Uterus (tissue), 4 donors: ENCODE results near the gene BCAS3. TPM values are rescaled to one million over a fixed set of nuclear protein-coding genes. Genes with fewer than 3 reads are reported as not detected.

Source experiments
- DNase-seq, 2 donors: peaks; one replicate each; pipeline ENCODE4 v3.0.0-alpha.2; 2019 to 2020
- H3K27ac ChIP-seq, 2 donors: fragments of 200-600 bp; sonication (generic); 1 replicate in 1 of 2; 2 replicates in 1 of 2; pipeline ENCODE4 v1.5.1; 2016 to 2018
- H3K27me3 ChIP-seq, 2 donors: fragments of 200-600 bp; sonication (generic); one replicate each; pipeline ENCODE4 v1.5.1; 2018 to 2019; ENCODE audit warnings: control low read depth in 1 of 2
- H3K36me3 ChIP-seq, 2 donors: fragments of 200-600 bp; sonication (generic); one replicate each; pipeline ENCODE4 v1.5.1; 2019; ENCODE audit warnings: control low read depth in 1 of 2
- H3K4me1 ChIP-seq, 2 donors: fragments of 200-600 bp; sonication (generic); one replicate each; pipeline ENCODE4 v1.5.1; 2018 to 2019; ENCODE audit warnings: control low read depth in 1 of 2
- H3K4me3 ChIP-seq, 2 donors: fragments of 200-600 bp; sonication (generic); 1 replicate in 1 of 2; 2 replicates in 1 of 2; pipeline ENCODE4 v1.5.1; 2018 to 2019; ENCODE audit warnings: mild to moderate bottlenecking in 1 of 2
- H3K9me3 ChIP-seq, 2 donors: fragments of 200-600 bp; sonication (generic); one replicate each; pipeline ENCODE4 v1.5.1; 2019; ENCODE audit warnings: control low read depth in 1 of 2
- CTCF ChIP-seq, 4 experiments: fragments of 200-600 bp in 2 of 4; fragments of 450-650 bp in 2 of 4; sonication (generic) in 2 of 4; IDR thresholded peaks; one replicate each; pipeline ENCODE4 v1.5.1; 2016 to 2019; ENCODE audit warnings: antibody characterized with exemption in 4 of 4, mild to moderate bottlenecking in 2 of 4, moderate library complexity in 1 of 4
- POLR2A ChIP-seq, 2 donors: fragments of 450-650 bp; IDR thresholded peaks; one replicate each; pipeline ENCODE4 v1.6.1; 2016; ENCODE audit warnings: antibody characterized with exemption in 2 of 2, mild to moderate bottlenecking in 1 of 2, moderate library complexity in 1 of 2
- intact Hi-C: fragments of 100-400 bp; cut with DNase I; formaldehyde crosslinking; loops from one replicate; pipeline ENCODE4 v1.15.1; 2023; ENCODE audit warnings: low total_unique reads
- total RNA-seq, 4 donors: library from RNA; depleted of rRNA in 3 of 4; stranded (reverse); fragments of >200 nt in 3 of 4; gene quantifications; one replicate each; pipeline versions ENCODE4 v1.1.0 to v1.2.4, GENCODE V29; 2014 to 2023
- donor health status: DM: yes; HTN: yes; CAD: no.

Gene BCAS3
- total RNA-seq, 4 donors from 2014 or later: 42.6 to 147 (median 83.7) TPM

GRCh38 chr17:61214753-61215152 is 537.1 kb downstream of the BCAS3 start:
- Histone ChIP-seq H3K4me1 (no peaks in the 10 kb centered on the region), H3K9me3 (no peaks in the 10 kb centered on the region), H3K27ac (no peak overlapping the region), H3K4me3 (no peak overlapping the region), H3K27me3 (no peaks in the 10 kb centered on the region), H3K36me3 (no peaks in the 10 kb centered on the region)
- intact Hi-C loops: no loop called here
- DNase-seq: no peak
- no peak for TF ChIP-seq POLR2A (IDR thresholded peaks at IDR 0.05)

GRCh38 chr17:61216066-61216465 is 538.4 kb downstream of the BCAS3 start:
- H3K27ac ChIP-seq: no peak overlapping the region
- H3K36me3 ChIP-seq: no peaks in the 10 kb centered on the region

GRCh38 chr17:61217878-61218437 is 540.3 kb downstream of the BCAS3 start:
- DNase-seq: no peak
- TF ChIP-seq CTCF (IDR thresholded peaks at IDR 0.05): no peak
- no peak for TF ChIP-seq POLR2A (IDR thresholded peaks at IDR 0.05)
- Histone ChIP-seq H3K9me3 (no peaks in the 10 kb centered on the region), H3K36me3 (no peaks in the 10 kb centered on the region), H3K4me3 (no peak overlapping the region), H3K27ac (peak overlapping the region in 1 of 2 donors; percentile 24), H3K4me1 (no peaks in the 10 kb centered on the region), H3K27me3 (no peaks in the 10 kb centered on the region)
- intact Hi-C loops: no loop called here

More at GRCh38 chr17:61216066-61216465, 538.4 kb downstream of the BCAS3 start:
- Histone ChIP-seq H3K9me3 (no peaks in the 10 kb centered on the region), H3K27me3 (no peaks in the 10 kb centered on the region), H3K4me3 (no peak overlapping the region), H3K4me1 (no peaks in the 10 kb centered on the region)
- no peak for DNase-seq
- intact Hi-C loops: no loop called here
- TF ChIP-seq POLR2A (IDR thresholded peaks at IDR 0.05): no peak
- no peak for TF ChIP-seq CTCF (IDR thresholded peaks at IDR 0.05)

- no peaks in the 10 kb centered on the region for H3K9me3 ChIP-seq
- intact Hi-C loops: no loop called here
- no peak for TF ChIP-seq CTCF (IDR thresholded peaks at IDR 0.05)
- no peak overlapping the region for H3K4me3 ChIP-seq
- no peaks in the 10 kb centered on the region for H3K4me1 ChIP-seq
- no peaks in the 10 kb centered on the region for H3K36me3 ChIP-seq
- peak overlapping the region in 1 of 2 donors; percentile 24 for H3K27ac ChIP-seq
- H3K27me3 ChIP-seq: no peaks in the 10 kb centered on the region
- DNase-seq: no peak
Measured at GRCh38 chr17:61218438-61218837, 540.8 kb downstream of the BCAS3 start.

- H3K4me3 ChIP-seq: no peak overlapping the region
- peak overlapping the region in 1 of 2 donors; percentile 43 for H3K27ac ChIP-seq
- DNase-seq: no peak
- H3K9me3 ChIP-seq: no peaks in the 10 kb centered on the region
- no peaks in the 10 kb centered on the region for H3K4me1 ChIP-seq
- intact Hi-C loops: no loop called here
- TF ChIP-seq CTCF (IDR thresholded peaks at IDR 0.05) (no peak), POLR2A (IDR thresholded peaks at IDR 0.05) (no peak)
- H3K27me3 ChIP-seq: no peaks in the 10 kb centered on the region
- H3K36me3 ChIP-seq: no peaks in the 10 kb centered on the region
Measured at GRCh38 chr17:61219460-61219859, 541.8 kb downstream of the BCAS3 start.

- no peak for DNase-seq
- Histone ChIP-seq H3K27ac (no peak overlapping the region), H3K9me3 (no peaks in the 10 kb centered on the region), H3K36me3 (no peaks in the 10 kb centered on the region), H3K4me3 (no peak overlapping the region), H3K27me3 (no peaks in the 10 kb centered on the region), H3K4me1 (no peaks in the 10 kb centered on the region)
- intact Hi-C loops: no loop called here
- TF ChIP-seq CTCF (IDR thresholded peaks at IDR 0.05): no peak
- no peak for TF ChIP-seq POLR2A (IDR thresholded peaks at IDR 0.05)
Measured at GRCh38 chr17:61221181-61221580, 543.5 kb downstream of the BCAS3 start.
